Keratinocyte (primary cell): ENCODE measurements around the gene GATAD2B. TPM values are rescaled to one million over a fixed set of nuclear protein-coding genes. Genes with fewer than 3 reads are reported as not detected.

ENCODE experiments used
- DNase-seq: peaks from one replicate; pipeline ENCODE4 v3.0.0-alpha.2; 2011; ENCODE audit warnings: low read depth, missing footprints, low spot score
- FAIRE-seq: peaks from 2 replicates; lab custom pipeline; 2011; peaks lifted over from hg19 to GRCh38; lab: Jason Lieb, UNC
- H2AFZ ChIP-seq: 2 replicates; pipeline ENCODE4 v1.6.0; 2012; ENCODE audit warnings: low read length, control low read depth, inconsistent platforms; ENCODE audit not compliant: control insufficient read depth
- H3K27ac ChIP-seq: 2 replicates; pipeline ENCODE4 v1.5.1; 2011; ENCODE audit warnings: low read length; ENCODE audit not compliant: control insufficient read depth, insufficient read depth
- H3K27me3 ChIP-seq: 3 replicates; pipeline ENCODE4 v1.6.0; 2011; ENCODE audit warnings: low read length; ENCODE audit not compliant: control insufficient read depth, insufficient read depth; ENCODE audit errors: extremely low read depth
- H3K36me3 ChIP-seq, 2 experiments: 2 replicates in 1 of 2; 3 replicates in 1 of 2; pipeline ENCODE4 v1.5.1; 2011; ENCODE audit warnings: low read length in 2 of 2, mild to moderate bottlenecking in 1 of 2; ENCODE audit not compliant: control insufficient read depth in 2 of 2, insufficient read depth in 2 of 2; ENCODE audit errors: extremely low read depth in 1 of 2
- H3K4me1 ChIP-seq: 3 replicates; pipeline ENCODE4 v1.5.1; 2011; ENCODE audit warnings: low read length; ENCODE audit not compliant: control insufficient read depth, insufficient read depth; ENCODE audit errors: extremely low read depth
- H3K4me2 ChIP-seq: 3 replicates; pipeline ENCODE4 v1.6.0; 2011; ENCODE audit warnings: low read depth, low read length; ENCODE audit not compliant: control insufficient read depth, insufficient read depth; ENCODE audit errors: extremely low read depth
- H3K4me3 ChIP-seq, 3 experiments: fragments of 200-600 bp in 1 of 3; sonication (generic) in 1 of 3; 2 replicates in 2 of 3; 3 replicates in 1 of 3; pipeline ENCODE4 v1.5.1; 2011 to 2016; ENCODE audit warnings: low read length in 3 of 3, mild to moderate bottlenecking in 3 of 3, control low read depth in 2 of 3, inconsistent platforms in 1 of 3, low read depth in 1 of 3, mixed read lengths in 1 of 3, mixed run types in 1 of 3, moderate library complexity in 1 of 3; ENCODE audit not compliant: control insufficient read depth in 2 of 3, insufficient read depth in 2 of 3; ENCODE audit errors: extremely low read depth in 1 of 3
- H3K79me2 ChIP-seq: 2 replicates; pipeline ENCODE4 v1.6.0; 2012; ENCODE audit warnings: low read length; ENCODE audit not compliant: control insufficient read depth, insufficient read depth
- H3K9ac ChIP-seq: 3 replicates; pipeline ENCODE4 v1.6.0; 2011; ENCODE audit warnings: low read length; ENCODE audit not compliant: control insufficient read depth, insufficient read depth; ENCODE audit errors: extremely low read depth
- H3K9me1 ChIP-seq: 3 replicates; pipeline ENCODE4 v1.6.0; 2011; ENCODE audit warnings: low read length; ENCODE audit not compliant: control insufficient read depth, insufficient read depth; ENCODE audit errors: extremely low read depth
- H3K9me3 ChIP-seq: 2 replicates; pipeline ENCODE4 v1.5.1; 2012; ENCODE audit warnings: low read depth, low read length; ENCODE audit not compliant: control insufficient read depth
- H4K20me1 ChIP-seq: 3 replicates; pipeline ENCODE4 v1.6.0; 2011; ENCODE audit warnings: low read length; ENCODE audit not compliant: control insufficient read depth, insufficient read depth; ENCODE audit errors: extremely low read depth
- CTCF ChIP-seq, 3 experiments: IDR thresholded peaks in 1 of 3; conservative IDR thresholded peaks in 1 of 3; optimal IDR thresholded peaks in 1 of 3; 2 replicates in 2 of 3; 3 replicates in 1 of 3; pipeline versions ENCODE3 to v1.5.1; 2011; ENCODE audit warnings: low read length in 3 of 3, mild to moderate bottlenecking in 3 of 3, moderate library complexity in 2 of 3, control low read depth in 1 of 3, inconsistent platforms in 1 of 3; ENCODE audit not compliant: insufficient read depth in 2 of 3; ENCODE audit errors: extremely low read depth in 1 of 3
- EZH2 ChIP-seq: IDR thresholded peaks from one replicate; pipeline ENCODE4 v1.6.1; 2012; ENCODE audit warnings: inconsistent platforms, mild to moderate bottlenecking, low read length, moderate library complexity
- dilution Hi-C: fragments of 300-500 bp; cut with MboI; formaldehyde crosslinking; loops from one replicate; pipeline ENCODE4 v1.7.0; 2020; ENCODE audit warnings: low sequenced_read_pairs; ENCODE audit not compliant: extremely low pct_ligation_motif_present
- polyA plus RNA-seq, 5 experiments: library from polyadenylated mRNA; depleted of rRNA in 3 of 5; stranded (reverse) in 3 of 5; stranded (forward) in 1 of 5; unstranded in 1 of 5; fragments of >200 nt; gene quantifications; 1 replicate in 1 of 5; 2 replicates in 3 of 5; 3 replicates in 1 of 5; pipeline versions ENCODE4 v1.2.1 to v1.2.3, GENCODE V29; 2011 to 2012; ENCODE audit warnings: missing spikeins in 2 of 5, low read depth in 1 of 5, low replicate concordance in 1 of 5

The GATAD2B gene
- polyA plus RNA-seq, 1 donor (not counting 4 experiments of a cell fraction or from before 2014, with no cell fraction given), result 6.1 TPM

- Histone ChIP-seq H3K9ac (peak within 1 kb of the TSS; percentile 66), H3K9me3 (no peaks in the 10 kb centered on the region), H3K4me3 (peak within 1 kb of the TSS; percentile 49 to 81 (median 74)), H3K9me1 (no peaks in the 10 kb centered on the region), H3K27me3 (no peaks in the 10 kb centered on the region), H3K27ac (no peak within 1 kb of the TSS), H2AFZ (peak within 1 kb of the TSS; percentile 84), H3K36me3 (peaks cover 13 to 17% of the 10 kb centered on the region in 2 experiments), H3K4me1 (peaks cover 16% of the 10 kb centered on the region), H4K20me1 (no peaks in the 10 kb centered on the region), H3K79me2 (no peaks in the 10 kb centered on the region), H3K4me2 (peak within 1 kb of the TSS; percentile 94)
- no peak for TF ChIP-seq EZH2
- TF ChIP-seq CTCF (optimal IDR thresholded peaks at IDR 0.05 in 1 of 3, IDR thresholded peaks at IDR 0.05 in 1 of 3, conservative IDR thresholded peaks at IDR 0.05 in 1 of 3; ENCODE audit: extremely low read depth in 1 of 3, insufficient read depth in 2 of 3, low read length in 3 of 3), result no peak
- DNase-seq (no peak), FAIRE-seq (peak; percentile 26)
- dilution Hi-C loops, result no loop called here
Observed at GRCh38 chr1:153774780-153775457, 147.9 kb downstream of the GATAD2B start, which contains the start of gene SLC27A3. TSS of gene SLC27A3 (plus strand) at chr1:153775407. CDS start at chr1:153775498, 91 bp downstream.

GRCh38 chr1:153774026-153774595, 148.7 kb downstream of the GATAD2B start:
- Histone ChIP-seq H3K4me2 (no peak overlapping the region), H3K27me3 (no peaks in the 10 kb centered on the region), H2AFZ (no peak overlapping the region), H3K9ac (no peak overlapping the region), H3K79me2 (no peaks in the 10 kb centered on the region), H3K27ac (no peak overlapping the region), H3K36me3 (peaks cover 19 to 22% of the 10 kb centered on the region in 2 experiments), H3K4me3 (no peak overlapping the region), H4K20me1 (no peaks in the 10 kb centered on the region), H3K4me1 (peaks cover 16% of the 10 kb centered on the region), H3K9me1 (no peaks in the 10 kb centered on the region), H3K9me3 (no peaks in the 10 kb centered on the region)
- FAIRE-seq, result no peak
- no peak for DNase-seq
- TF ChIP-seq EZH2, result no peak
- no peak for TF ChIP-seq CTCF (optimal IDR thresholded peaks at IDR 0.05 in 1 of 3, IDR thresholded peaks at IDR 0.05 in 1 of 3, conservative IDR thresholded peaks at IDR 0.05 in 1 of 3; ENCODE audit: extremely low read depth in 1 of 3, insufficient read depth in 2 of 3, low read length in 3 of 3)
- dilution Hi-C loops, result no loop called here
